RWPE1 (cell line): Measurements from ENCODE around the gene KRT17.
"Not testable (repeated sequence)": the region's sequence is repeated elsewhere in the genome, so short reads cannot be mapped to it uniquely, and the experiment has no call there.

Source experiments
- CTCF ChIA-PET: fragments of 350-600 bp; sonication (Branson Sonifier 250); formaldehyde crosslinking; extraction: SDS; loops from one replicate; lab custom pipeline; 2021; lab: Yijun Ruan, JAX
- POLR2A ChIA-PET: fragments of 400-600 bp; formaldehyde crosslinking; extraction: SDS; loops from one replicate; lab custom pipeline; 2020; ENCODE audit warnings: antibody characterized with exemption; ENCODE audit not compliant: low non-redundant PET; lab: Yijun Ruan, JAX
- DNase-seq: peaks from one replicate; pipeline ENCODE4 v3.0.0; 2012; ENCODE audit warnings: low spot score
- H3K27ac ChIP-seq: fragments of 450-650 bp; 2 replicates; pipeline ENCODE4 v1.5.1; 2017
- TF ChIP-seq, protein P1 (sequence below): fragments of 450-650 bp; conservative IDR thresholded peaks from 2 replicates; pipeline ENCODE4 v1.5.1; 2017; ENCODE audit warnings: low read depth, mild to moderate bottlenecking

The KRT17 gene

DNA sequence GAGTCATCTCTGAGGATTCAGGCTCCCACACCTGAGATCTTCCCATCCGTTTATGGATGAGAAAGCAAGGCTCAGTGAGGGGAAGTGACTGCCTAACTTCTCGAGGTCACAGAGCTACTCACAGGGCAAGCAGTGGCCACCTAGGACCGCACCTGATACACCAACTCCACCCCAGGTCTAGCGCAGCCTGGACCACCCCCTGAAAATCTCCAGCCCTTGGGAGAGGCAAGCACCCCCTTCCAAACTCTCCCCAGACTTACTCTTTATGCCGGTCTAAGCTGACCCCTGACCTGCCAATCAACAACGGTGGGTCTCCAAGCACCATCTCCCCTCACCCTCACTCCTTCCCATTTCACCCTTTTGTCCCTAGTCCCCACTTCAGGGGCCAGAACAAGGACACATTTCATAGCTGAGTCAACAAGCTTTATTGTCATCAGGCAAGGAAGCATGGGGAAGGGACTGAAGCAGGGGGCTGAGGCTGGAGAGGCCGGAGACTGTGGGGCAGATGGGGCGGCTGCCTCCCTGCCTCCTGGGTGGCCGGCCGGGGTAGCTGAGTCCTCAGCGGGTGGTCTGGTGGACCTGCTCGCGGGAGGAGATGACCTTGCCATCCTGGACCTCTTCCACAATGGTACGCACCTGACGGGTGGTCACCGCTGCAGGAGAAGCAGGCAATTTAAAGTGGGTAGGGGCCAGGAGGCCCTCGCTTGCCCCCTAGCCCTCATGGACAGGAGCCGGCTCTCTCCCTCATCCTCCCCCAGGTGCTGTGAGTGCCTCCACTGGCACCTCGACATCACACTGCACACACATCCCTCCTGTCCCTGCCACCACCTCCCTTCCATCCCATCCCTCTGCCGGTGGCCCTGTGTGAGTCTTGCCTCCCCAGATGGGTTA lies 5.1 kb downstream of the KRT17 start:
- no peak for DNase-seq
- TF ChIP-seq, protein P1, sequence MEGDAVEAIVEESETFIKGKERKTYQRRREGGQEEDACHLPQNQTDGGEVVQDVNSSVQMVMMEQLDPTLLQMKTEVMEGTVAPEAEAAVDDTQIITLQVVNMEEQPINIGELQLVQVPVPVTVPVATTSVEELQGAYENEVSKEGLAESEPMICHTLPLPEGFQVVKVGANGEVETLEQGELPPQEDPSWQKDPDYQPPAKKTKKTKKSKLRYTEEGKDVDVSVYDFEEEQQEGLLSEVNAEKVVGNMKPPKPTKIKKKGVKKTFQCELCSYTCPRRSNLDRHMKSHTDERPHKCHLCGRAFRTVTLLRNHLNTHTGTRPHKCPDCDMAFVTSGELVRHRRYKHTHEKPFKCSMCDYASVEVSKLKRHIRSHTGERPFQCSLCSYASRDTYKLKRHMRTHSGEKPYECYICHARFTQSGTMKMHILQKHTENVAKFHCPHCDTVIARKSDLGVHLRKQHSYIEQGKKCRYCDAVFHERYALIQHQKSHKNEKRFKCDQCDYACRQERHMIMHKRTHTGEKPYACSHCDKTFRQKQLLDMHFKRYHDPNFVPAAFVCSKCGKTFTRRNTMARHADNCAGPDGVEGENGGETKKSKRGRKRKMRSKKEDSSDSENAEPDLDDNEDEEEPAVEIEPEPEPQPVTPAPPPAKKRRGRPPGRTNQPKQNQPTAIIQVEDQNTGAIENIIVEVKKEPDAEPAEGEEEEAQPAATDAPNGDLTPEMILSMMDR = no peak
- H3K27ac ChIP-seq = peak overlapping the region; percentile 100
- ChIA-PET POLR2A (interaction anchor here (0.6 to 1.2 kb wide), 2 partner anchors 38 to 72 kb away, joined by 3 to 4 read pairs; no protein-coding TSS in a partner anchor), CTCF (interaction anchor here (1.1 to 2.4 kb wide), 4 partner anchors 29 to 70 kb away, joined by 4 to 11 read pairs (median 6); no protein-coding TSS in a partner anchor)

DNA sequence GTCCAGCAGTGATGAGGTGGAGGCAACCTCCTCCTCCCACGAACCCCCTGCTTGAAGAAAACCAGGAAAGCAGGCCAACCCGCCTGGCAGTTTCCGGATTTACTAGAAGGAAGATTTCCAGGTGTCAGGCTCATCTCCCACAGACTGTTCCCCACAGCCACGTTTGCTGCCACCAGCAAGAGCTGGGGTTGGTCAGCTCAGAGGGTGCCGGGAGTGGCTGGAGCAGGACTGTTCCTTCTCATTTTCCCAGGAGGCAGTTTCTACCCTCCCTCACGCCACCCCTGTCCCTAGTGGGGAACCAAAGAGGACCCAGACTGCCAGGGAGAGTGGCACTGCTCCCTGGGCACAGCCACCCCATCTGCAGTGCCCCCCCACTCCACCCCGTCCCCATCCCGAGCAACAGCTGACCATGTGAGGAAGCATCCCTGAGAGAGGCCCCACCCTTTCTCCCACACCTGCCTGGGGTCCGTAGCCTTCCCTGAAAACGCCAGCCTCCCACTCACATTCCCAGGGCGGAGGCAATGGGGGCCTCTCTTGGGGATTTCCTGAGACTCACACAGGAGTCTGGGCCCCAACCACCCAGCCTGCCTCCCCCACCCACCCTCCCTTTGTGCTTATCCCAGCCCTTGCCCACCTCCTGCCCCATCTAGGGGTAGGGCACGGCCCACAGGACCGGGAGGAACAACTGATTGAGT lies 5.9 kb downstream of the KRT17 start:
- CTCF ChIA-PET = interaction anchor here (0.5 to 1.1 kb wide), 4 partner anchors 30 to 67 kb away, joined by 3 to 5 read pairs (median 4); no protein-coding TSS in a partner anchor
- TF ChIP-seq, protein P1 = no peak

GRCh38 chr17:41617698-41618097 lies 6.7 kb downstream of the KRT17 start:
- H3K27ac ChIP-seq = peak overlapping the region; percentile 100
- ChIA-PET POLR2A (no interaction called here), CTCF (no interaction called here)
- no peak for DNase-seq
- TF ChIP-seq, protein P1 = no peak

More for the DNA sequence above, 5.9 kb downstream of the KRT17 start:
- POLR2A ChIA-PET = interaction anchor here (0.6 to 1.2 kb wide), 2 partner anchors 37 to 71 kb away, joined by 3 to 4 read pairs; no protein-coding TSS in a partner anchor
- DNase-seq = peak; percentile 46
- peak overlapping the region; percentile 100 for H3K27ac ChIP-seq

GRCh38 chr17:41617136-41617535 lies 7.2 kb downstream of the KRT17 start:
- no peak for DNase-seq
- H3K27ac ChIP-seq = peak overlapping the region; percentile 100
- ChIA-PET CTCF (interaction anchor here (0.7 kb wide), 1 partner anchor 32 kb away, joined by 3 read pairs; no protein-coding TSS in a partner anchor), POLR2A (interaction anchor here (0.9 kb wide), 1 partner anchor 31 kb away, joined by 3 read pairs; the partner anchor contains the start of gene KRT14)
- TF ChIP-seq, protein P1 = no peak

DNA sequence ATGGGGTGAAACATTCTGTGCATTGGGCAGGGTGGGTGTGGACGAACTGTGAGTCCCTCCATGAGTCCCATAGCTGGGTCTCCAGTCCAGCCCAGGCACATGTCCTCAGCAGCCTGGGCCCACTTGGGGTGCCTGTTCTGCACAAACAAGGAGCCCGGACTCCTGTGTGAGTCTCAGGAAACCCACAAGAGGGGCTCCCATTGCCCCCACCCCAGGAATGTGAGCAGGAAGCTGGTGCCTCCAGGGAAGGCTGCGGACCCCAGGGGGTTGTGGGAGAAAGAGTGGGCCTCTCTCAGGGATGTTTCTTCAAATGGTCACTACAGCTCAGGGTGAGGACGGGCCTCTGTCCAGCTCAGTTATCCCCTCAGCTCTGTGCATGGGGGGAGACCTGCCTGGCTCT lies 7.9 kb downstream of the KRT17 start:
- POLR2A ChIA-PET = interaction anchor here (0.9 kb wide), 1 partner anchor 30 kb away, joined by 3 read pairs; the partner anchor contains the start of gene KRT14
- H3K27ac ChIP-seq = peak overlapping the region; percentile 100
- CTCF ChIA-PET = interaction anchor here (0.7 to 1.8 kb wide), 2 partner anchors 32 to 46 kb away, joined by 3 to 6 read pairs; no protein-coding TSS in a partner anchor
- DNase-seq = not testable (repeated sequence)

- ChIA-PET POLR2A (no interaction called here), CTCF (interaction anchor here (1.8 kb wide), 1 partner anchor 47 kb away, joined by 6 read pairs; no protein-coding TSS in a partner anchor)
- TF ChIP-seq, protein P1 = no peak
- peak overlapping the region; percentile 100 for H3K27ac ChIP-seq
- DNase-seq = peak; percentile 77
Observed at GRCh38 chr17:41615454-41615853, 8.9 kb downstream of the KRT17 start.

GRCh38 chr17:41614767-41615166 lies 9.6 kb downstream of the KRT17 start:
- DNase-seq, CTCF ChIA-PET, POLR2A ChIA-PET: not testable (repeated sequence)
- H3K27ac ChIP-seq = peak overlapping the region; percentile 100
